SK-N-SH (cell line): Measurements from ENCODE around the gene DUSP23. TPM values are rescaled to one million over a fixed set of nuclear protein-coding genes. Genes with fewer than 3 reads are reported as not detected.

Source experiments
- CTCF ChIA-PET: fragments of 300-600, 350-600 bp; formaldehyde crosslinking; extraction: SDS; loops from one replicate; lab custom pipeline; 2021; lab: Yijun Ruan, JAX
- POLR2A ChIA-PET: fragments of 350-600 bp; sonication (Branson Sonifier 250); formaldehyde crosslinking; extraction: SDS; loops from one replicate; lab custom pipeline; 2020; ENCODE audit warnings: antibody characterized with exemption, inconsistent platforms; lab: Yijun Ruan, JAX
- DNase-seq: peaks from one replicate; pipeline ENCODE4 v3.0.0; 2012
- H2AFZ ChIP-seq: fragments of 200-600 bp; sonication (generic); 2 replicates; pipeline ENCODE4 v1.8.1; 2016; ENCODE audit warnings: antibody characterized with exemption, mild to moderate bottlenecking, low read depth
- H3F3A ChIP-seq: fragments of 200-600 bp; sonication (generic); replicated peaks from 2 replicates; pipeline ENCODE3; 2016; ENCODE audit warnings: antibody characterized with exemption, mild to moderate bottlenecking; ENCODE audit not compliant: insufficient read depth
- H3K27ac ChIP-seq, 2 experiments: fragments of 200-500 bp in 1 of 2; fragments of 200-600 bp in 1 of 2; sonication (Bioruptor generic) in 1 of 2; sonication (generic), shearing (Covaris generic) in 1 of 2; 2 replicates each; pipeline versions ENCODE4 v1.5.1 to v1.6.1; 2014 to 2016; ENCODE audit warnings: low read depth in 2 of 2, inconsistent platforms in 1 of 2, low read length in 1 of 2, mild to moderate bottlenecking in 1 of 2, mixed read lengths in 1 of 2
- H3K27me3 ChIP-seq: fragments of 200-600 bp; sonication (generic), shearing (Covaris generic); 2 replicates; pipeline ENCODE4 v1.6.1; 2016; ENCODE audit warnings: mixed run types; ENCODE audit not compliant: insufficient read depth
- H3K36me3 ChIP-seq, 2 experiments: fragments of 200-500 bp in 1 of 2; fragments of 200-600 bp in 1 of 2; sonication (Bioruptor generic) in 1 of 2; sonication (generic) in 1 of 2; replicated peaks in 1 of 2; 2 replicates each; pipeline versions ENCODE3 to v1.5.1; 2014 to 2016; ENCODE audit warnings: low read length in 1 of 2, mild to moderate bottlenecking in 1 of 2; ENCODE audit not compliant: insufficient read depth in 2 of 2, control insufficient read depth in 1 of 2
- H3K4me1 ChIP-seq, 2 experiments: fragments of 200-500 bp in 1 of 2; fragments of 200-600 bp in 1 of 2; sonication (Bioruptor generic) in 1 of 2; sonication (generic), shearing (Covaris generic) in 1 of 2; 2 replicates each; pipeline versions ENCODE4 v1.5.1 to v1.6.1; 2014 to 2016; ENCODE audit warnings: low read depth in 1 of 2, low read length in 1 of 2, mixed run types in 1 of 2; ENCODE audit not compliant: insufficient read depth in 2 of 2, control insufficient read depth in 1 of 2
- H3K4me2 ChIP-seq: fragments of 200-600 bp; sonication (generic), shearing (Covaris generic); 2 replicates; pipeline ENCODE4 v1.6.1; 2017; ENCODE audit warnings: mixed run types
- H3K4me3 ChIP-seq, 2 experiments: fragments of 200-500 bp in 1 of 2; fragments of 200-600 bp in 1 of 2; sonication (Bioruptor generic) in 1 of 2; sonication (generic), shearing (Covaris generic) in 1 of 2; 2 replicates each; pipeline versions ENCODE4 v1.5.1 to v1.8.1; 2014 to 2016; ENCODE audit warnings: low read depth in 2 of 2, inconsistent platforms in 1 of 2, low read length in 1 of 2, mild to moderate bottlenecking in 1 of 2, mixed read lengths in 1 of 2, moderate library complexity in 1 of 2
- H3K79me2 ChIP-seq: fragments of 200-600 bp; sonication (generic); 2 replicates; pipeline ENCODE4 v1.8.1; 2017; ENCODE audit warnings: mild to moderate bottlenecking; ENCODE audit not compliant: insufficient read depth
- H3K9ac ChIP-seq: fragments of 200-600 bp; sonication (generic); 2 replicates; pipeline ENCODE4 v1.6.1; 2017; ENCODE audit warnings: mixed run types
- H3K9me2 ChIP-seq: fragments of 200-600 bp; sonication (generic); 2 replicates; pipeline ENCODE4 v1.6.1; 2017; ENCODE audit warnings: mixed run types
- H3K9me3 ChIP-seq: fragments of 200-600 bp; sonication (generic); 2 replicates; pipeline ENCODE4 v1.6.1; 2017; ENCODE audit warnings: mixed run types, mild to moderate bottlenecking, moderate library complexity
- H4K20me1 ChIP-seq: fragments of 200-600 bp; sonication (generic); 2 replicates; pipeline ENCODE4 v1.6.1; 2017; ENCODE audit warnings: mild to moderate bottlenecking, mixed run types; ENCODE audit not compliant: insufficient read depth
- CHD2 ChIP-seq: fragments of 150-350 bp; IDR thresholded peaks from 2 replicates; pipeline ENCODE4 v1.6.1; 2018; ENCODE audit warnings: low read length; ENCODE audit not compliant: partially characterized antibody
- ELF1 ChIP-seq: IDR thresholded peaks from 2 replicates; pipeline ENCODE4 v1.4.0; 2012
- EZH2phosphoT487 ChIP-seq: fragments of 200-600 bp; sonication (generic); IDR thresholded peaks from 2 replicates; pipeline ENCODE4 v1.6.1; 2017; ENCODE audit warnings: low read depth, mixed run types, mild to moderate bottlenecking, antibody characterized with exemption, moderate library complexity, borderline replicate concordance
- FOXJ3 ChIP-seq: sonication (generic); formaldehyde crosslinking; IDR thresholded peaks from 2 replicates; pipeline ENCODE4 v1.5.1; 2020; ENCODE audit warnings: mild to moderate bottlenecking, missing genetic modification reagents
- FOXM1 ChIP-seq: IDR thresholded peaks from 2 replicates; pipeline ENCODE4 v1.4.0; 2012; ENCODE audit warnings: low read depth, mild to moderate bottlenecking
- GATA2 ChIP-seq: sonication (generic); formaldehyde crosslinking; IDR thresholded peaks from 2 replicates; pipeline ENCODE4 v1.5.0; 2020; ENCODE audit warnings: mild to moderate bottlenecking, missing genetic modification reagents
- JUND ChIP-seq: IDR thresholded peaks from 2 replicates; pipeline ENCODE4 v1.4.0; 2012
- MXI1 ChIP-seq: IDR thresholded peaks from 2 replicates; pipeline ENCODE4 v1.6.1; 2012; ENCODE audit warnings: mild to moderate bottlenecking, low read depth, low read length, improper control_type of control experiment
- NFIC ChIP-seq: IDR thresholded peaks from 2 replicates; pipeline ENCODE4 v1.4.0; 2012; ENCODE audit warnings: borderline replicate concordance
- NRF1 ChIP-seq: IDR thresholded peaks from 2 replicates; pipeline ENCODE4 v1.6.1; 2012; ENCODE audit warnings: low read depth, mild to moderate bottlenecking, low read length
- RXRA ChIP-seq: IDR thresholded peaks from 2 replicates; pipeline ENCODE4 v1.4.0; 2012; ENCODE audit warnings: low read depth, mild to moderate bottlenecking, borderline replicate concordance
- SIN3A ChIP-seq: IDR thresholded peaks from 2 replicates; pipeline ENCODE4 v1.6.1; 2012; ENCODE audit warnings: low read depth, mild to moderate bottlenecking, low read length, moderate library complexity, borderline replicate concordance
- SMC3 ChIP-seq: IDR thresholded peaks from 2 replicates; pipeline ENCODE4 v1.6.1; 2012; ENCODE audit warnings: low read depth, low read length, improper control_type of control experiment
- TAF1 ChIP-seq: IDR thresholded peaks from 2 replicates; pipeline ENCODE4 v1.6.1; 2012; ENCODE audit warnings: low read depth, mild to moderate bottlenecking, low read length, moderate library complexity, borderline replicate concordance
- TEAD4 ChIP-seq: IDR thresholded peaks from 2 replicates; pipeline ENCODE4 v1.4.0; 2012; ENCODE audit warnings: mild to moderate bottlenecking, borderline replicate concordance; ENCODE audit not compliant: insufficient read depth
- WGBS: methylation state at CpG from one replicate; pipeline ENCODE4 v1.1.6; 2017; ENCODE audit warnings: low lambda C conversion rate; 5-methylcytosine and 5-hydroxymethylcytosine counted together
- polyA plus RNA-seq, 3 experiments: library from polyadenylated mRNA; depleted of rRNA; stranded (reverse); fragments of >200 nt; gene quantifications; 2 replicates each; pipeline ENCODE4 v1.2.3, GENCODE V29; 2012
- TF ChIP-seq, protein P1 (sequence below): IDR thresholded peaks from 2 replicates; pipeline ENCODE4 v1.4.0; 2012; ENCODE audit warnings: low read depth, borderline replicate concordance
- TF ChIP-seq, protein P2 (sequence below): IDR thresholded peaks from 2 replicates; pipeline ENCODE4; 2012
- TF ChIP-seq, protein P3 (sequence below): fragments of 200-600 bp; sonication (generic); IDR thresholded peaks from 2 replicates; pipeline ENCODE4 v1.6.1; 2017; ENCODE audit warnings: antibody characterized with exemption, mild to moderate bottlenecking, moderate library complexity

The DUSP23 gene
- polyA plus RNA-seq, 1 of the 3 experiments (the other 2 are of a cell fraction): 41.2 TPM

DNA sequence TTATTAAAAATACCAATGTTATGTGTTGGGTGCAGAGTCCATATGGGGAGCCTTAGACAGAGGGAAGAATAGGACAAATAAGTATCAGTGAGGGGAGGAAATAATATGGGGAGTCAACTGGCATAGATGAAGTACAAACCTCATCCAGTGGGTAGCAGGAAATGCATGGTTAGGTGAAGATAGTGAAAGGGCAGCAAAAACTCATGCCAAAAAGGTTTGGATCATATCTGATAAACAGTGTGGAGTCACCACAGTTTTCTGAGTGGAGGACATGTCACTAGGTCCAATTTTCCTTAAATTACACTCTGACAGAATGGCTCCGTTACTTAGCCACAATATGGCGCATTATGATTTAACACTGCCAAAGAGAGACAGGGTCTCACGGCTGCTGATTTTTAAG is 10.3 kb downstream of the DUSP23 start:
- Histone ChIP-seq H3K4me1 (peaks cover 0 to 8% of the 10 kb centered on the region in 2 experiments; a peak in 2 of 4 replicates), H3K9me2 (no peaks in the 10 kb centered on the region), H3K27me3 (peaks cover 10% of the 10 kb centered on the region; the same call in 1 of the 2 replicates), H3K4me3 (no peak overlapping the region), H3K27ac (no peak overlapping the region), H3K79me2 (no peaks in the 10 kb centered on the region), H3K9me3 (no peaks in the 10 kb centered on the region), H3K4me2 (no peak overlapping the region), H2AFZ (0 out of 2 replicates have a peak overlapping the region, but pooled peaks have one; percentile 9), H3K36me3 (no peaks in the 10 kb centered on the region), H3F3A (peaks cover 5% of the 10 kb centered on the region), H3K9ac (no peak overlapping the region), H4K20me1 (no peaks in the 10 kb centered on the region)
- no peak for DNase-seq
- ChIA-PET POLR2A (no interaction called here), CTCF (interaction anchor here (23.5 kb wide), 1 partner anchor 100 kb away, joined by 533 read pairs; no protein-coding TSS in a partner anchor)
- TF ChIP-seq SIN3A (no peak), EZH2phosphoT487 (no peak), TEAD4 (no peak), SMC3 (no peak), TAF1 (no peak), FOXJ3 (CRISPR knock-in tag) (no peak), GATA2 (CRISPR knock-in tag) (no peak), CHD2 (no peak), NRF1 (no peak), RXRA (no peak), MXI1 (no peak), JUND (no peak), FOXM1 (no peak), NFIC (no peak), ELF1 (no peak)
- TF ChIP-seq, protein P1, sequence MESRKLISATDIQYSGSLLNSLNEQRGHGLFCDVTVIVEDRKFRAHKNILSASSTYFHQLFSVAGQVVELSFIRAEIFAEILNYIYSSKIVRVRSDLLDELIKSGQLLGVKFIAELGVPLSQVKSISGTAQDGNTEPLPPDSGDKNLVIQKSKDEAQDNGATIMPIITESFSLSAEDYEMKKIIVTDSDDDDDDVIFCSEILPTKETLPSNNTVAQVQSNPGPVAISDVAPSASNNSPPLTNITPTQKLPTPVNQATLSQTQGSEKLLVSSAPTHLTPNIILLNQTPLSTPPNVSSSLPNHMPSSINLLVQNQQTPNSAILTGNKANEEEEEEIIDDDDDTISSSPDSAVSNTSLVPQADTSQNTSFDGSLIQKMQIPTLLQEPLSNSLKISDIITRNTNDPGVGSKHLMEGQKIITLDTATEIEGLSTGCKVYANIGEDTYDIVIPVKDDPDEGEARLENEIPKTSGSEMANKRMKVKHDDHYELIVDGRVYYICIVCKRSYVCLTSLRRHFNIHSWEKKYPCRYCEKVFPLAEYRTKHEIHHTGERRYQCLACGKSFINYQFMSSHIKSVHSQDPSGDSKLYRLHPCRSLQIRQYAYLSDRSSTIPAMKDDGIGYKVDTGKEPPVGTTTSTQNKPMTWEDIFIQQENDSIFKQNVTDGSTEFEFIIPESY: no peak
- TF ChIP-seq, protein P2, sequence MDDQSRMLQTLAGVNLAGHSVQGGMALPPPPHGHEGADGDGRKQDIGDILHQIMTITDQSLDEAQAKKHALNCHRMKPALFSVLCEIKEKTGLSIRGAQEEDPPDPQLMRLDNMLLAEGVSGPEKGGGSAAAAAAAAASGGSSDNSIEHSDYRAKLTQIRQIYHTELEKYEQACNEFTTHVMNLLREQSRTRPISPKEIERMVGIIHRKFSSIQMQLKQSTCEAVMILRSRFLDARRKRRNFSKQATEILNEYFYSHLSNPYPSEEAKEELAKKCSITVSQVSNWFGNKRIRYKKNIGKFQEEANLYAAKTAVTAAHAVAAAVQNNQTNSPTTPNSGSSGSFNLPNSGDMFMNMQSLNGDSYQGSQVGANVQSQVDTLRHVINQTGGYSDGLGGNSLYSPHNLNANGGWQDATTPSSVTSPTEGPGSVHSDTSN: no peak
- TF ChIP-seq, protein P3, sequence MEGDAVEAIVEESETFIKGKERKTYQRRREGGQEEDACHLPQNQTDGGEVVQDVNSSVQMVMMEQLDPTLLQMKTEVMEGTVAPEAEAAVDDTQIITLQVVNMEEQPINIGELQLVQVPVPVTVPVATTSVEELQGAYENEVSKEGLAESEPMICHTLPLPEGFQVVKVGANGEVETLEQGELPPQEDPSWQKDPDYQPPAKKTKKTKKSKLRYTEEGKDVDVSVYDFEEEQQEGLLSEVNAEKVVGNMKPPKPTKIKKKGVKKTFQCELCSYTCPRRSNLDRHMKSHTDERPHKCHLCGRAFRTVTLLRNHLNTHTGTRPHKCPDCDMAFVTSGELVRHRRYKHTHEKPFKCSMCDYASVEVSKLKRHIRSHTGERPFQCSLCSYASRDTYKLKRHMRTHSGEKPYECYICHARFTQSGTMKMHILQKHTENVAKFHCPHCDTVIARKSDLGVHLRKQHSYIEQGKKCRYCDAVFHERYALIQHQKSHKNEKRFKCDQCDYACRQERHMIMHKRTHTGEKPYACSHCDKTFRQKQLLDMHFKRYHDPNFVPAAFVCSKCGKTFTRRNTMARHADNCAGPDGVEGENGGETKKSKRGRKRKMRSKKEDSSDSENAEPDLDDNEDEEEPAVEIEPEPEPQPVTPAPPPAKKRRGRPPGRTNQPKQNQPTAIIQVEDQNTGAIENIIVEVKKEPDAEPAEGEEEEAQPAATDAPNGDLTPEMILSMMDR: no peak
- WGBS: 48% methylated on average over 3 of the region's 3 CpGs
